Right forelimb (tissue), 1 donor: ENCODE data around the gene HDHD3.
A peak's percentile ranks its signal among the peaks of the same experiment; 100 is the strongest.
"Not testable (repeated sequence)": the region's sequence is repeated elsewhere in the genome, so short reads cannot be mapped to it uniquely, and the experiment has no call there.

ENCODE experiments used
- DNase-seq: peaks from one replicate; pipeline ENCODE4 v3.0.0-alpha.2; 2018

HDHD3 gene

DNA sequence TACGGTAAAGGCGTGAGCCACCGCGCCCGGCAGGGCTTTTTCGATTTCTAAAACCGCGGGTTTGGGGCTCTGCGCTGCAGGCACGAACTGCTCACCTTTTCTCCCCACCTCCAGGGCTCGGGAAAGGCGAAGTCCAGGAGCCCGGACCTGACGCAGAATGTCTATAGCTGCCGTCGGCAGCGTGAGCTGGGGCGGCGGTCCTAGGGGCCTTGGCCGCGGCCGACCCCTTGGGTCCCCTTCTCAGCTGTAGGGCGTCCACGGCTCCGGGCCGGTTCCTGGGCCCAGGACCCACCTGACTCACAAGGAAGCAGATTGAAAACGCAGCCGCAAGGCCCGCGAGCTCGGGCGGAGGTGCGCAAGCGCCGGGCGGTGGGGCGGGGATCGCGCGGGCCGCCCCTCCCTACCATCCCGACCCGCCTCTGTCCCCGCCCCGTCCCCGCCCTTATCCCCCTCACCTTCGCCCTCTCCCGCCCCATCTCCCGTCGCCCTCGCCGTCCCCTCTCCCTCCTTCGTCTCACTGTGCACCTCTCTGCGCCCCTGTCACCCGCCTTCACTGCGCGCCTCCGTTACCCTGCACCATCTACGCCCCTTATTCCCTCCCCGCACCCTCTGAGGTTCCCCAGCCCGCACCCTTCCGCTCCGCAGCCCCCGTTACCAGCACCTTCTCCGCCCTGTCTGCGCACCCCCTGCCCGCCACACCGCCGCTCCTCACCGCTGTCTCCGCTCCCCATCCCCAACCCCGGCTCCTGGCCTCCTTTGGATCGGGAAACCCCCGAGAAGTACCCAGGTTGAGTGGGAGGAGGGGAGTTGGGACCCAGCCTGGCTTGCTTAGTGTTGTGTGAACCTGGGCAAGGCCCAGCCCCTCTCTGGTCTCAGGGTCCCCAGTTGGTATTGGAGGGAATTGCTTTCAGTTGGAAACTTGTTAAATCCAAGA is at the start of gene HDHD3:
HDHD3 (minus strand) TSS at position 353 of the 934 bp plus-strand sequence. CDS start 2,632 bp downstream, outside the sequence.
- peak; percentile 82 for DNase-seq

DNA sequence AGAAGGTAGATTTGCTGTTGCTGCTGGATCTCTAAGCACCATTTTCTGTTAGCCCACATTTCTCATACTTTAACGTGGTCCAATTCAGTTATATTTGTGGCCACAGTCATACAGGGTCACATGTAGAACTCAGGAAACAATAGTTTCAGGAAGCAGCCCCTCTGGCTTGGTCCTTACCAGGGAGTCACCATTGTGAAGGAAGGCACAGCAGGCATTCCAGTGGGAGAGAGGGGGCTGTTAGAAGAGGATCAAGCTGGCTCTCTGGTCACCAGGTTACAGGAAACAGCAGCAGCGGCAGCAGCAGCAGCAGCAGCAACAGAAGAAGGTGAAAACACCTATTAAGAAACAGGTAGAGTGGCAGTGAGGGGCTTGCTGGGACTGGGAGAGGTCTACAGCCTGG is 48.3 kb upstream of the HDHD3 start:
- DNase-seq: no peak

GRCh38 chr9:113421726-113422125 is 44.9 kb upstream of the HDHD3 start:
- no peak for DNase-seq

DNA sequence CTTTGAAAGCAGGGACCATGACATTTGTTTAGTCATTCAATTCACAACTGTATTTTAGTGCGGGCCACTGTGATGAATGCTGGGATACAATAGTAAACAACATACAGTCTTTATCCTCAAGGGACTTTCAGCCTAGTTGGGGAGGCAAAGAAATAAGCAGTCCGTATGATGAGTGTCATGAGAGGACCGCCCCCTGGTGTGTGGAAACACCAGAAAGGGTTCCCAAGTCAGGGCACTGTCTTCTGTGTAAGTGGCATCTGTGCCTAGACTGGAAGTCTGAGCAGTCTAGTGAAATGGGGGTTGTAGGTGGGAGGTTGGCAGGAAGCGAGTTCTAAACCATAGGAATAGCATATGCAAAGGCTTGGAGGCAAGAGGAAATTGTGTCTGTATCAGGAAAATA is 40.6 kb upstream of the HDHD3 start:
- DNase-seq: no peak

GRCh38 chr9:113416149-113416721 is 39.4 kb upstream of the HDHD3 start:
- no peak for DNase-seq

DNA sequence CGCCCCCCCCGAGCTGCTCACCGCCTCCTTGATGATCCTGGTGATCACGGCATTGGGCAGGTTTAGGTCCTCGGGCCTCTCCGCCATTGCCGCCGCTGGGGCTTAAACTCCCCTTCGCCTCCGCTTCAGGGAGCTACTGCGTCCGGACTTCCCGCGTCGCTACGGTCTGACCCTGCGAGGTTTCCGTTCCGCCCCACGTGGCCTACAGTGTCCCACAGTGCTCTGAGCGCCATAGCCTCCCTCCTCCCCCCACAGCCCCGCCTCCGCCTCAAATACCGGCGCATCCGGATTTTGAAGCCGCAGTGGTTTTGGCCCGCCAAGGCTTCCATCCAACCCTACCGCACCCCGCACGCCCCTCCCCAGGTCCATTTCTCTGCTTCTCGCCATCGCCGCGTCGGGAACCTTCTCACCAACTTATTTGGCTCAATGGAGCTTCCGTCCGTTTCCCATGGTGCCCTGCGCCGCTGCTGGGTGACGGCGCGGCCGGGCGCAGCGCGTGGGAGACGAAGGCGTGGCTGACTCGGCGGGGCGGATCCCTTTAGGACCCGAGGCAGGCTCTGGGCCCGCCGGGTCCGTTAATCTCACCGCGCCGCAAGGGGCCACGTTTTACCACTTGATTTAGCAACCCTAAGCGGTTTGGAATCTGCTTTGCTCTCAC is 33.5 kb upstream of the HDHD3 start, which contains the start of the genes C9orf43 and POLE3:
C9orf43 (plus strand) TSS at position 541 of the 658 bp plus-strand sequence. CDS start 2,747 bp downstream, outside the sequence.
POLE3 (minus strand) TSS at position 469 of the 658 bp plus-strand sequence; CDS start at position 87, 382 bp downstream.
- DNase-seq: peak; percentile 96

- DNase-seq: no peak
These were observed 33.1 kb upstream of the HDHD3 start for GRCh38 chr9:113409883-113410206.

DNA sequence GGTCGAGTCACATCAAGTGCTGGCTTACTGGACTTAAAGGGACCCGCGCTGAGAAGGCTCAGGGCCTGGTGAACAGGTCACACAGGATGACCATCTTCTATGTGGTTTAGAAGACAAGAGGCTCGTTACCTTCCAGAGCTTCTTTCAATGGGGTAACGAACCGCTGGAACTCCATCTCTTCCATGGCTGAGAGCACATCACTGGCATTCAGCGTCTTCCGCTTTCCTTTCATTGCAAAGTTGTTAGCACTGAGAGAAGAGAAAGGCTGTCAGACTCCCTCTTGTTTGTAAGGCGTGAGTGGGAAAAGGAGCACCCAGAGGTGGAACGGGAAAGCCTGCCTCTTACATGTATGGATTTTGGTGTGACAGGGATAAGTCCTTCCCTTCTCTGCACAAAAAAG is 32.7 kb upstream of the HDHD3 start:
- DNase-seq: no peak

DNA sequence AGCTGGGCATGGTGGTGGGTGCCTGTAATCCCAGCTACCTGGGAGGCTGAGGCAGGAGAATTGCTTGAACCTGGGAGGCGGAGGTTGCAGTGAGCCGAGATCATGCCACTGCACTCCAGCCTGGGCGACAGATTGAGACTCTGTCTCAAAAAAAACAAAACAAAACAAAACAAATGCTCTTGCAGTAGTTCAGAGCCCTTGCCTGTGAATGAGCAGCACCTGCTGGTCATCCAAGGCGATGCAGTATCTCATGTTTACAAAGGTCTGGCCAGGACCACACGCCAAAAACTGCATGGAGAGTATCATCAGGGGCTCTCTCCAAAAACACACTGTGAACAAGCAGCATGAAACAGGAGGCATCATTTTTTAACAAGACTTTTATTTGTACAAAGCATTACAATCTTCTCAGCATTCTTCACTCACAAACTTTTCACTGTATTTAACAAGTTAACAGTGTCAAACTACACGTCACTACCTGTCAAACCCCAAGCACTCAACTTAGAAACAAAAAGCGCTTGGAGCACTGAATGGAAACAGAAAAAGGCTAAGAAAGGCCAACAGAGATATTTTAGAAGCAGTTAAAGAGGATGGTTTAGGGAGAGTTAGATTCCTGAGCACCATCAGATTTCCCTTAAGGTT is 30.2 kb upstream of the HDHD3 start:
- DNase-seq: peak; percentile 56

- DNase-seq: not testable (repeated sequence)
These were observed 29.6 kb upstream of the HDHD3 start for GRCh38 chr9:113406353-113406752.

GRCh38 chr9:113403646-113404045 is 26.9 kb upstream of the HDHD3 start:
- no peak for DNase-seq

DNA sequence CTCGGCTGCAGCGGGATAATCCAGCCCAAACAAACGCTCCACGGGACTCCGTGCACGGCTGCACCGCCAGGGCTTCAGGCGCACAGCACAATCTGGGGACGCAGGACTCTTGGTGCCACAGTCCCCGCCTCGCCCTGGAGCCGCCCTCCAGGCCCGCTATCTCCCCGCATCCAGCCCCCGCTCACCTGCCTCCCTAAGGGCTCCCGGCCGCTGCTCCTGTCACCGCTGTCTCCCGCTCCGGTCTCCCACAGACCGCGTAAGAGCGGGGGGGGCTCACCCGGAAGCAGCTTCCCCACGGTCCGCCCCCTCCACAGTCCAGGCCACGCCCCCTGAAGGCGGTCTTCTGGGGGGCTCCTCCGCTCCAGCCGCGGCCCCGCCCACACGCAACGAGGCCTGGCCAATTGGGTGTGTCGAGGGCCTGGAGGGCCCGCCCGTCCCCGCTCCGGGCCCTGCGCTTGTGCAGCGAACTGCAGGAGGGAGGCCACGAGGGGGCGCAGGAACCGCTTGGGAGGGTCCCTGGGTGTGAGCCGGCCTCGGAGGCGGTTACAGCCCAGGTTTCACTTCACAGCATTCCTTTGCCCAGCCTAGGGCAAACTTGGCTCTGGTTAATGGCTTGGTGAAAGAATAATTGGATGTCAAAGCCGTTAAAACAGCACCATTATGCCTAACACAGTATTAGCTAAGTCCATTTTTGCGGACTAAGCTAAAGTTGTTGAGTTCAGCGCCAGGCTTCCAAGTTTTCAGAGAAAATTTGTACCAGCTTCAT is 24.4 kb upstream of the HDHD3 start, which contains the start of gene ALAD:
ALAD (minus strand) TSS at position 258 of the 766 bp plus-strand sequence. CDS start 7,725 bp downstream, outside the sequence.
- peak; percentile 99 for DNase-seq

GRCh38 chr9:113399646-113400200 is 22.9 kb upstream of the HDHD3 start:
- peak; percentile 36 for DNase-seq

- DNase-seq: peak; percentile 3
These were observed 22.0 kb upstream of the HDHD3 start for GRCh38 chr9:113398796-113399195.

DNA sequence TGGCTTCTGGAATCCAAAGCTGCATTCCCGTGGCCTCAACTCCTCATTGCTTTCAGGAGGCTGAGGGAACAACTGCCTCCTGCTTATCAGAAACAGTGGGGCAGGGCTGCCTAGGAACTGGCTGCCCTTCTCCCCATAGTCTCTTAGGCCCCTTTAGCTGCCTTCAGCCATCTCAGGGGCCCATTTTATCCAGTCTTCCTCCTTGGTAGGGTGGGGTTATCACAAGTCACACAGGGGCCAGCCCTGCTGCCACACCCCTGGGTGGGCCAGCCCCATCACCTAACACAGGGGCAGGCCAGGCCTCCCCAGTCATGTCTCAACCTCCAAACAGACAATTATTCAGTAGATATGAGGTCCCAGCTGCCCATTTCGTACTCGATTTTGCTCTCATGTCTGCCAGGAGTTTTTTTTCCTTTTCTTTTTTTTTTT is 20.4 kb upstream of the HDHD3 start:
- DNase-seq: peak; percentile 34

- peak; percentile 15 for DNase-seq
These were observed 18.4 kb upstream of the HDHD3 start for GRCh38 chr9:113395000-113395861.

DNA sequence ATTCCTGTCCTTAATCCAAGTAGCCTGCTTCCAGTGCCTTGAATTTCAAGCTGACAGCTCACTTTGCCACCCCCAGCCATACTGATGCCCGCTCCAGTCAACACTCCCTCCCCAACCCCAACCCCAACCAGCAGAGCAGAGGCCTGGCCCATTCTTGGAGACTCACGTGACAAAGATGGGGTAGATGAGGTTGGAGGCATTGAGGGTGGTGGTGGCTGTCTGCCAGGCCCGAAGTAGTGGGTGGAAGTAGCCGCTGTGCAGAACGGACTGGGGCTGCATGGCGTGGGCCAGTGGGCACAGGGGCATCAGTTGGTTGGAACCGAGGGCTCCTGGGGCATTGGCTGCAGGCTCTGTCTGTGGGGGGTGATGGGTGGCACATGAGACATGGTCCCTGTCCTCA is 16.5 kb upstream of the HDHD3 start:
- DNase-seq: no peak

- DNase-seq: no peak
These were observed 15.1 kb upstream of the HDHD3 start for GRCh38 chr9:113391917-113392316.

- no peak for DNase-seq
These were observed 13.6 kb upstream of the HDHD3 start for GRCh38 chr9:113390192-113390960.

- DNase-seq: no peak
These were observed 12.7 kb upstream of the HDHD3 start for GRCh38 chr9:113389451-113389850.
